Measurements from ENCODE around the gene CRIP2. TPM values are rescaled to one million over a fixed set of nuclear protein-coding genes. Genes with fewer than 3 reads are reported as not detected.

Gene CRIP2
- total RNA-seq, 1 donor, result 8.6 TPM

GRCh38 chr14:105476097-105476830 lies 1.6 kb downstream of the CRIP2 start:
- DNase-seq (ENCODE audit: low read depth), result no peak
- no peak for TF ChIP-seq CTCF (IDR thresholded peaks at IDR 0.05; ENCODE audit: insufficient read depth, low read depth, low read length)
- peak overlapping the region; percentile 63 for H3K4me3 ChIP-seq (ENCODE audit: low read depth, low read length)

GRCh38 chr14:105476831-105477659 lies 2.4 kb downstream of the CRIP2 start:
- H3K4me3 ChIP-seq (ENCODE audit: low read depth, low read length), result no peak overlapping the region
- TF ChIP-seq CTCF (IDR thresholded peaks at IDR 0.05; ENCODE audit: insufficient read depth, low read depth, low read length), result no peak
- DNase-seq (ENCODE audit: low read depth), result no peak

GRCh38 chr14:105477660-105478397 lies 3.2 kb downstream of the CRIP2 start:
- no peak overlapping the region for H3K4me3 ChIP-seq (ENCODE audit: low read depth, low read length)
- TF ChIP-seq CTCF (IDR thresholded peaks at IDR 0.05; ENCODE audit: insufficient read depth, low read depth, low read length), result no peak
- DNase-seq (ENCODE audit: low read depth), result no peak

GRCh38 chr14:105478398-105479251 lies 4.0 kb downstream of the CRIP2 start:
- TF ChIP-seq CTCF (IDR thresholded peaks at IDR 0.05; ENCODE audit: insufficient read depth, low read depth, low read length), result no peak
- DNase-seq (ENCODE audit: low read depth), result no peak
- H3K4me3 ChIP-seq (ENCODE audit: low read depth, low read length), result no peak overlapping the region

- no peak for TF ChIP-seq CTCF (IDR thresholded peaks at IDR 0.05; ENCODE audit: insufficient read depth, low read depth, low read length)
- H3K4me3 ChIP-seq (ENCODE audit: low read depth, low read length), result no peak overlapping the region
- no peak for DNase-seq (ENCODE audit: low read depth)
Measured at GRCh38 chr14:105479431-105480158, 5.0 kb downstream of the CRIP2 start.

Data from fibroblast of villous mesenchyme (primary cell).